Stimulated activated CD8-positive, alpha-beta memory T cell treated with anti-CD3 and anti-CD28 coated beads, Interleukin-15, amount 100 ng/mL, for 48 hours (primary cell): ENCODE data around the gene MED14.

Experiments
- DNase-seq, 2 donors: peaks; one replicate each; pipeline ENCODE4 v3.0.0-alpha.2; 2020; ENCODE audit warnings: low read depth in 2 of 2

Gene MED14

GRCh38 chrX:40729598-40730584 is 5.5 kb downstream of the MED14 start:
- no peak for DNase-seq

GRCh38 chrX:40727581-40728252 is 7.6 kb downstream of the MED14 start:
- no peak for DNase-seq

GRCh38 chrX:40727093-40727492 is 8.2 kb downstream of the MED14 start:
- DNase-seq = no peak

GRCh38 chrX:40722930-40723329 is 12.4 kb downstream of the MED14 start:
- no peak for DNase-seq

- no peak for DNase-seq
Observed at GRCh38 chrX:40721489-40722106, 13.7 kb downstream of the MED14 start.

GRCh38 chrX:40720792-40721191 is 14.6 kb downstream of the MED14 start:
- DNase-seq = no peak

GRCh38 chrX:40720339-40720738 is 15.0 kb downstream of the MED14 start:
- no peak for DNase-seq

GRCh38 chrX:40719731-40720130 is 15.6 kb downstream of the MED14 start:
- DNase-seq = no peak

GRCh38 chrX:40719218-40719617 is 16.1 kb downstream of the MED14 start:
- DNase-seq = no peak

- DNase-seq = no peak
Observed at GRCh38 chrX:40709395-40709794, 25.9 kb downstream of the MED14 start.

GRCh38 chrX:40705658-40706312 is 29.6 kb downstream of the MED14 start:
- no peak for DNase-seq

- no peak for DNase-seq
Observed at GRCh38 chrX:40700640-40701342, 34.6 kb downstream of the MED14 start.

- DNase-seq = no peak
Observed at GRCh38 chrX:40698851-40699250, 36.5 kb downstream of the MED14 start.

GRCh38 chrX:40694802-40695201 is 40.5 kb downstream of the MED14 start:
- no peak for DNase-seq

GRCh38 chrX:40688929-40689328 is 46.4 kb downstream of the MED14 start:
- no peak for DNase-seq

GRCh38 chrX:40687169-40687568 is 48.2 kb downstream of the MED14 start:
- no peak for DNase-seq

- DNase-seq = no peak
Observed at GRCh38 chrX:40685362-40685918, 49.9 kb downstream of the MED14 start.

- DNase-seq = no peak
Observed at GRCh38 chrX:40684092-40684491, 51.2 kb downstream of the MED14 start.

- no peak for DNase-seq
Observed at GRCh38 chrX:40683245-40683644, 52.1 kb downstream of the MED14 start.

GRCh38 chrX:40671126-40671525 is 64.2 kb downstream of the MED14 start:
- DNase-seq = no peak
